GM21447 (cell line): ENCODE data around the gene JPH2.

Source experiments
- ATAC-seq: cut with Tn5 transposase; IDR thresholded peaks from one replicate; pipeline ENCODE4 v1.9.1; 2021; ENCODE audit not compliant: unreplicated experiment

JPH2 gene

DNA sequence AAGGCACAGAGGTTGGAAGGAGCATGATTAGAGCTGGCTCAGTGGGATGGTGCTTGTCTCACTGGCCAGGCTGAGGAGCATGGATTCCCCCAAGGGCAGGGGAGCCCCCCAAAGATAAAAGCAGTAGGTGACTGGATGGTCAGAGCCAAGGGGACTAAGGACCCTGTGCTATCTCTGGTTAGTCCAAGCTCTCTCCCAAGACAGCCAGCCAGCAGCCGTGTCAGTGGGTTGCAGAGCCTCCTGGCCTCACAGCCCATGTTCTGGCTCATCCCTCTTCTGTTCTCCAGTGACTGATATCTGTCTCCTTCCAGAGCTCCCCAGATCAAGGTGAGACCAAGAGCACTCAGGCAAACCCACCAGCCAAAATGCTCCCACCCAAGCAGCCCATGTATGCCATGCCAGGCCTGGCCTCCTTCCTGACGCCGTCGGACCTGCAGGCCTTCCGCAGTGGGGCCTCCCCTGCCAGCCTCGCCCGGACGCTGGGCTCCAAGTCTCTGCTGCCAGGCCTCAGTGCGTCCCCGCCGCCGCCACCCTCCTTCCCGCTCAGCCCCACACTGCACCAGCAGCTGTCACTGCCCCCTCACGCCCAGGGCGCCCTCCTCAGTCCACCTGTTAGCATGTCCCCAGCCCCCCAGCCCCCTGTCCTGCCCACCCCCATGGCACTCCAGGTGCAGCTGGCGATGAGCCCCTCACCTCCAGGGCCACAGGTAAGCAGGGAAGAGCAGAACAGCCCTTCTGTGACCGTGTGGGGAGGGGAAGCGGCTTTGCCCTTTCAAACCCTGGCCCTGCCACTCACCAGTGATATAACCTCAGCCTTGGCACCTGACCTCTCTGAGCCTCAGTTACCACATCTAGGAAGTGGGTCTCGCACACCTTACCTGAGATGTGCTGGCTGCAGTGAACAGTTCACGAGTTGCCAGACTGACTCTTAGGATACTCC is 121.3 kb downstream of the JPH2 start:
- no peak for ATAC-seq

DNA sequence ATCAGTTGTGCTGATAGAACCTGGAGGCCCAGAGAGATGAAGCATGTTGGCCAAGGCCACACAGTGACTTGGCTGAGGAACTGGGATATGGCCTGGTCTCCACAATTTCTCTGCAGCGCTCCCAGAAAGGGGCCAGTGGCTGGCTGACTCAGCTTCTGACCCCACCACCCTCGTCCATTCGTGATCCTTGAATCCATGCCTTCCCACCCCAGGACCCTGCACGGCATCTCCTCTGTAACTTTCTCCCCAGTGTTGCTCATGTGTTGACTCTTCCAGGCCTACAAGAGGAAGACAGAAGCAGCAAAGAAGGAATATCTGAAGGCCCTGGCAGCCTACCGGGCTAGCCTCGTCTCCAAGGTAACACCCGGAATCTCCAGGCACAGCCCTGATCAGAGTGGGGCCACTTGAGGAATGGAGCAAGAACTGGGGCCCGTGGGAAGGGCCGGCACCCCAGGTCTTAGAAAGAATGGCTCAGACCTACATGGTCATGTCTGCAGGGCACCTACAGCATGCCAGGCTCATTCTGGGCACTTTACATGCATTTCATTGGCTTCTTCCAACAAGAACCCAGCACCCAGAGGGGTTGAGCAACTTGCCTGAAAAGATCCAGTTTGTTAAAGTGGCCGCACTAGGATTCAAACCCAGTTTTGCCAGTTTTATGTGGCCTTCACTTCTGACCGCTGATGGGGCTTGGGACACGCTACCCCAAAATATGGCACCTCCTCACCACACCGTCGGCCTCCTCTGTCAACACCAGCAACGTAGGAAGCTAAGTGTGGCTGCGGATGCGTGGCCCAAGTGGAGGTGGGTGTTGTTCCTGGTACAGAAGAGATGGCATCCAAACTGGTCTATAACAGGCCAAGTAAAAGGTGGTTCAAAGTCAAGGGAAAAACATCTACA is 122.2 kb downstream of the JPH2 start:
- ATAC-seq, result no peak
